GM23338 (cell line): ENCODE results near the gene EXOSC7. TPM values are rescaled to one million over a fixed set of nuclear protein-coding genes. Genes with fewer than 3 reads are reported as not detected.

Source experiments
- ATAC-seq: fragments of 200-7000 bp; cut with Tn5 transposase; 3 replicates; pipeline ENCODE4 v1.9.1; 2020
- DNase-seq: peaks from one replicate; pipeline ENCODE4 v3.0.0-alpha.2; 2015; ENCODE audit warnings: low spot score
- H2AFZ ChIP-seq: fragments of 200-600 bp; sonication (generic); 2 replicates; pipeline ENCODE4 v1.8.0; 2016; ENCODE audit warnings: antibody characterized with exemption, mild to moderate bottlenecking, moderate library complexity
- H3F3A ChIP-seq: fragments of 200-600 bp; sonication (generic); replicated peaks from 2 replicates; pipeline ENCODE4 v1.8.0; 2017; ENCODE audit warnings: antibody characterized with exemption, mixed run types, low read depth
- H3K27ac ChIP-seq: fragments of 200-600 bp; sonication (generic); 2 replicates; pipeline ENCODE4 v1.6.1; 2016; ENCODE audit warnings: low read depth
- H3K27me3 ChIP-seq: fragments of 200-600 bp; sonication (generic); 2 replicates; pipeline ENCODE4 v1.8.0; 2016; ENCODE audit warnings: mild to moderate bottlenecking, mixed run types, moderate library complexity; ENCODE audit not compliant: insufficient read depth
- H3K36me3 ChIP-seq: fragments of 200-600 bp; sonication (generic); 2 replicates; pipeline ENCODE4 v1.8.0; 2016; ENCODE audit warnings: mild to moderate bottlenecking; ENCODE audit not compliant: insufficient read depth
- H3K4me1 ChIP-seq: fragments of 200-600 bp; sonication (generic); 2 replicates; pipeline ENCODE4 v1.8.0; 2016; ENCODE audit warnings: mild to moderate bottlenecking, moderate library complexity; ENCODE audit not compliant: insufficient read depth
- H3K4me2 ChIP-seq: fragments of 200-600 bp; sonication (generic); 2 replicates; pipeline ENCODE4 v1.7.1; 2017; ENCODE audit warnings: mixed run types
- H3K4me3 ChIP-seq: fragments of 200-600 bp; sonication (generic); 2 replicates; pipeline ENCODE4 v1.6.1; 2016; ENCODE audit warnings: mixed run types
- H3K79me2 ChIP-seq: fragments of 200-600 bp; sonication (generic); replicated peaks from 2 replicates; pipeline ENCODE4 v1.8.0; 2017; ENCODE audit warnings: mild to moderate bottlenecking; ENCODE audit not compliant: insufficient read depth
- H3K9me2 ChIP-seq: fragments of 200-600 bp; sonication (generic); 2 replicates; pipeline ENCODE4 v1.8.0; 2017; ENCODE audit not compliant: insufficient read depth
- H4K20me1 ChIP-seq: fragments of 200-600 bp; sonication (generic); replicated peaks from 2 replicates; pipeline ENCODE4 v1.8.0; 2017; ENCODE audit warnings: mild to moderate bottlenecking; ENCODE audit not compliant: insufficient read depth
- H3K27ac Mint-ChIP-seq: 2 replicates; pipeline ENCODE4 v1.8.0; 2020; ENCODE audit warnings: inconsistent platforms, mild to moderate bottlenecking, moderate library complexity, mixed read lengths
- H3K27me3 Mint-ChIP-seq: 3 replicates; pipeline ENCODE4 v1.8.0; 2022; ENCODE audit warnings: low read depth, mild to moderate bottlenecking, moderate library complexity, mixed read lengths, inconsistent platforms; ENCODE audit not compliant: insufficient read depth, poor library complexity
- H3K36me3 Mint-ChIP-seq: 3 replicates; pipeline ENCODE4 v1.8.0; 2021; ENCODE audit warnings: low read depth, mild to moderate bottlenecking, inconsistent platforms, moderate library complexity, mixed read lengths
- H3K4me1 Mint-ChIP-seq: 3 replicates; pipeline ENCODE4 v1.8.0; 2020; ENCODE audit warnings: mild to moderate bottlenecking, inconsistent platforms, mixed read lengths
- H3K4me3 Mint-ChIP-seq: 3 replicates; pipeline ENCODE4 v1.8.0; 2021; ENCODE audit warnings: moderate library complexity, mild to moderate bottlenecking, inconsistent platforms, mixed read lengths
- H3K9me3 Mint-ChIP-seq: 3 replicates; pipeline ENCODE4 v1.8.0; 2020; ENCODE audit warnings: moderate library complexity, mild to moderate bottlenecking, inconsistent platforms, mixed read lengths
- CREB1 ChIP-seq: fragments of 250-450 bp; sonication (Bioruptor Pico); IDR thresholded peaks from 2 replicates; pipeline ENCODE4 v1.5.0; 2020; ENCODE audit warnings: low read depth, mild to moderate bottlenecking, moderate library complexity
- EZH2 ChIP-seq: fragments of 200-600 bp; sonication (generic); IDR thresholded peaks from one replicate; pipeline ENCODE4 v1.8.0; 2017; ENCODE audit warnings: antibody characterized with exemption, mild to moderate bottlenecking, low read depth; ENCODE audit not compliant: unreplicated experiment
- EZH2phosphoT487 ChIP-seq: fragments of 200-600 bp; sonication (generic); IDR thresholded peaks from one replicate; pipeline ENCODE4 v1.8.1; 2018; ENCODE audit warnings: antibody characterized with exemption; ENCODE audit not compliant: unreplicated experiment
- JUNB ChIP-seq: IDR thresholded peaks from one replicate; pipeline ENCODE4 v1.6.1; 2016; ENCODE audit warnings: antibody characterized with exemption; ENCODE audit not compliant: unreplicated experiment
- NANOG ChIP-seq: IDR thresholded peaks from 2 replicates; pipeline ENCODE4 v1.6.1; 2016; ENCODE audit warnings: antibody characterized with exemption, borderline replicate concordance
- POLR2AphosphoS5 ChIP-seq: IDR thresholded peaks from 2 replicates; pipeline ENCODE4 v1.6.1; 2016; ENCODE audit warnings: antibody characterized with exemption, low read depth
- STAT1 ChIP-seq: IDR thresholded peaks from one replicate; pipeline ENCODE4 v1.6.1; 2016; ENCODE audit warnings: antibody characterized with exemption; ENCODE audit not compliant: unreplicated experiment
- ZNF114 ChIP-seq: fragments of 250-450 bp; sonication (Bioruptor Pico); IDR thresholded peaks from 2 replicates; pipeline ENCODE4 v1.5.0; 2020; ENCODE audit warnings: mild to moderate bottlenecking, moderate library complexity
- ZNF331 ChIP-seq: fragments of 250-450 bp; sonication (Bioruptor Pico); IDR thresholded peaks from 2 replicates; pipeline ENCODE4 v1.5.0; 2020; ENCODE audit warnings: low read depth, mild to moderate bottlenecking, moderate library complexity
- polyA plus RNA-seq: library from polyadenylated mRNA; unstranded; fragments of >200 nt; fragmentation: Nextera tagmentation; extraction: Ambion mirVana; gene quantifications from 2 replicates; pipeline ENCODE4 v1.2.1, GENCODE V29; 2016
- total RNA-seq: library from RNA; depleted of rRNA; stranded (reverse); fragments of >200 nt; shearing (Covaris generic); gene quantifications from 2 replicates; pipeline ENCODE4 v1.2.3, GENCODE V29; 2014
- TF ChIP-seq, protein P1 (sequence below): fragments of 250-450 bp; sonication (Bioruptor Pico); IDR thresholded peaks from 2 replicates; pipeline ENCODE4 v1.5.0; 2020; ENCODE audit warnings: mild to moderate bottlenecking, moderate library complexity
- TF ChIP-seq, protein P2 (sequence below): IDR thresholded peaks from 2 replicates; pipeline ENCODE4 v1.6.1; 2016; ENCODE audit warnings: antibody characterized with exemption
- TF ChIP-seq, protein P3 (sequence below), 2 experiments: fragments of 200-600 bp in 1 of 2; sonication (generic) in 1 of 2; conservative IDR thresholded peaks; 2 replicates each; pipeline versions ENCODE4 v1.5.1 to v1.6.1; 2016 to 2017; ENCODE audit warnings: antibody characterized with exemption in 2 of 2, low read depth in 2 of 2, mild to moderate bottlenecking in 2 of 2, moderate library complexity in 1 of 2
- TF ChIP-seq, protein P4 (sequence below): IDR thresholded peaks from one replicate; pipeline ENCODE4 v1.6.1; 2018; ENCODE audit warnings: antibody characterized with exemption; ENCODE audit not compliant: unreplicated experiment

The EXOSC7 gene
- total and polyA plus RNA-seq, 2 experiments from 2014 or later = 84.8 to 120 TPM

DNA sequence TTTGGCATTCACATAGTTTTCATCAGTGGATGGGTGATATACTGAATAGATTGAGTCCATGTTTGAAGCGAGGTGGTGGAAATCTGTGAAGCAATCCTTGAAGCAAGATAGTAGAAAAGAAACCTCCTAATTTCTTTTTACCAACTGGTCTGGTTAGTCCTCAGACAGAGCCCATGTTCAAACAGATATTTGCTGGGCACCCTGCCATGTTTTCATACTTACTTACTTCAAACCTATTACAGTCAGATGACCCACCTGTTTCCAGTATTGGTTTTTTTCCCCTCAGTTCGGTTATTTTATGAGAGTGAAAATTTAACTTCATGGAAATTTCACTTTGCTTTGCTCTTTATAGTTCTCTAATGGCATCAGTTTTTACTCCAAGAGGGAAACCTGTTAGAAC lies 23.7 kb downstream of the EXOSC7 start:
- Mint-ChIP-seq H3K4me3 (no peak overlapping the region), H3K4me1 (peaks cover under 1% of the 10 kb centered on the region; the same call in 2 of the 3 replicates), H3K27me3 (no peaks in the 10 kb centered on the region), H3K9me3 (peaks cover 8% of the 10 kb centered on the region), H3K36me3 (peaks cover 94% of the 10 kb centered on the region), H3K27ac (no peak overlapping the region)
- Histone ChIP-seq H3K27me3 (no peaks in the 10 kb centered on the region), H3K4me3 (no peak overlapping the region), H3K9me2 (no peaks in the 10 kb centered on the region), H3K36me3 (peaks cover 58% of the 10 kb centered on the region), H3K4me2 (no peak overlapping the region), H3K4me1 (no peaks in the 10 kb centered on the region), H3K27ac (no peak overlapping the region), H4K20me1 (peaks cover 12% of the 10 kb centered on the region), H3K79me2 (peaks cover 12% of the 10 kb centered on the region), H2AFZ (no peak overlapping the region), H3F3A (no peaks in the 10 kb centered on the region)
- TF ChIP-seq EZH2phosphoT487 = no peak
- no peak for TF ChIP-seq ZNF114 (CRISPR knock-in tag)
- no peak for TF ChIP-seq ZNF331 (CRISPR knock-in tag)
- no peak for TF ChIP-seq JUNB
- TF ChIP-seq, protein P1, sequence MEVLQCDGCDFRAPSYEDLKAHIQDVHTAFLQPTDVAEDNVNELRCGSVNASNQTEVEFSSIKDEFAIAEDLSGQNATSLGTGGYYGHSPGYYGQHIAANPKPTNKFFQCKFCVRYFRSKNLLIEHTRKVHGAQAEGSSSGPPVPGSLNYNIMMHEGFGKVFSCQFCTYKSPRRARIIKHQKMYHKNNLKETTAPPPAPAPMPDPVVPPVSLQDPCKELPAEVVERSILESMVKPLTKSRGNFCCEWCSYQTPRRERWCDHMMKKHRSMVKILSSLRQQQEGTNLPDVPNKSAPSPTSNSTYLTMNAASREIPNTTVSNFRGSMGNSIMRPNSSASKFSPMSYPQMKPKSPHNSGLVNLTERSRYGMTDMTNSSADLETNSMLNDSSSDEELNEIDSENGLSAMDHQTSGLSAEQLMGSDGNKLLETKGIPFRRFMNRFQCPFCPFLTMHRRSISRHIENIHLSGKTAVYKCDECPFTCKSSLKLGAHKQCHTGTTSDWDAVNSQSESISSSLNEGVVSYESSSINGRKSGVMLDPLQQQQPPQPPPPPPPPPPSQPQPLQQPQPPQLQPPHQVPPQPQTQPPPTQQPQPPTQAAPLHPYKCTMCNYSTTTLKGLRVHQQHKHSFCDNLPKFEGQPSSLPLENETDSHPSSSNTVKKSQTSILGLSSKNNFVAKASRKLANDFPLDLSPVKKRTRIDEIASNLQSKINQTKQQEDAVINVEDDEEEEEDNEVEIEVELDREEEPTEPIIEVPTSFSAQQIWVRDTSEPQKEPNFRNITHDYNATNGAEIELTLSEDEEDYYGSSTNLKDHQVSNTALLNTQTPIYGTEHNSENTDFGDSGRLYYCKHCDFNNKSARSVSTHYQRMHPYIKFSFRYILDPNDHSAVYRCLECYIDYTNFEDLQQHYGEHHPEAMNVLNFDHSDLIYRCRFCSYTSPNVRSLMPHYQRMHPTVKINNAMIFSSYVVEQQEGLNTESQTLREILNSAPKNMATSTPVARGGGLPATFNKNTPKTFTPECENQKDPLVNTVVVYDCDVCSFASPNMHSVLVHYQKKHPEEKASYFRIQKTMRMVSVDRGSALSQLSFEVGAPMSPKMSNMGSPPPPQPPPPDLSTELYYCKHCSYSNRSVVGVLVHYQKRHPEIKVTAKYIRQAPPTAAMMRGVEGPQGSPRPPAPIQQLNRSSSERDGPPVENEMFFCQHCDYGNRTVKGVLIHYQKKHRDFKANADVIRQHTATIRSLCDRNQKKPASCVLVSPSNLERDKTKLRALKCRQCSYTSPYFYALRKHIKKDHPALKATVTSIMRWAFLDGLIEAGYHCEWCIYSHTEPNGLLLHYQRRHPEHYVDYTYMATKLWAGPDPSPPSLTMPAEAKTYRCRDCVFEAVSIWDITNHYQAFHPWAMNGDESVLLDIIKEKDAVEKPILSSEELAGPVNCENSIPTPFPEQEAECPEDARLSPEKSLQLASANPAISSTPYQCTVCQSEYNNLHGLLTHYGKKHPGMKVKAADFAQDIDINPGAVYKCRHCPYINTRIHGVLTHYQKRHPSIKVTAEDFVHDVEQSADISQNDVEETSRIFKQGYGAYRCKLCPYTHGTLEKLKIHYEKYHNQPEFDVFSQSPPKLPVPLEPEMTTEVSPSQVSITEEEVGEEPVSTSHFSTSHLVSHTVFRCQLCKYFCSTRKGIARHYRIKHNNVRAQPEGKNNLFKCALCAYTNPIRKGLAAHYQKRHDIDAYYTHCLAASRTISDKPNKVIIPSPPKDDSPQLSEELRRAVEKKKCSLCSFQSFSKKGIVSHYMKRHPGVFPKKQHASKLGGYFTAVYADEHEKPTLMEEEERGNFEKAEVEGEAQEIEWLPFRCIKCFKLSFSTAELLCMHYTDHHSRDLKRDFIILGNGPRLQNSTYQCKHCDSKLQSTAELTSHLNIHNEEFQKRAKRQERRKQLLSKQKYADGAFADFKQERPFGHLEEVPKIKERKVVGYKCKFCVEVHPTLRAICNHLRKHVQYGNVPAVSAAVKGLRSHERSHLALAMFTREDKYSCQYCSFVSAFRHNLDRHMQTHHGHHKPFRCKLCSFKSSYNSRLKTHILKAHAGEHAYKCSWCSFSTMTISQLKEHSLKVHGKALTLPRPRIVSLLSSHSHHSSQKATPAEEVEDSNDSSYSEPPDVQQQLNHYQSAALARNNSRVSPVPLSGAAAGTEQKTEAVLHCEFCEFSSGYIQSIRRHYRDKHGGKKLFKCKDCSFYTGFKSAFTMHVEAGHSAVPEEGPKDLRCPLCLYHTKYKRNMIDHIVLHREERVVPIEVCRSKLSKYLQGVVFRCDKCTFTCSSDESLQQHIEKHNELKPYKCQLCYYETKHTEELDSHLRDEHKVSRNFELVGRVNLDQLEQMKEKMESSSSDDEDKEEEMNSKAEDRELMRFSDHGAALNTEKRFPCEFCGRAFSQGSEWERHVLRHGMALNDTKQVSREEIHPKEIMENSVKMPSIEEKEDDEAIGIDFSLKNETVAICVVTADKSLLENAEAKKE (CRISPR knock-in tag) = no peak
- TF ChIP-seq CREB1 = no peak
- TF ChIP-seq EZH2 = no peak
- TF ChIP-seq STAT1 = no peak
- TF ChIP-seq NANOG = no peak
- TF ChIP-seq POLR2AphosphoS5 = no peak
- TF ChIP-seq, protein P2, sequence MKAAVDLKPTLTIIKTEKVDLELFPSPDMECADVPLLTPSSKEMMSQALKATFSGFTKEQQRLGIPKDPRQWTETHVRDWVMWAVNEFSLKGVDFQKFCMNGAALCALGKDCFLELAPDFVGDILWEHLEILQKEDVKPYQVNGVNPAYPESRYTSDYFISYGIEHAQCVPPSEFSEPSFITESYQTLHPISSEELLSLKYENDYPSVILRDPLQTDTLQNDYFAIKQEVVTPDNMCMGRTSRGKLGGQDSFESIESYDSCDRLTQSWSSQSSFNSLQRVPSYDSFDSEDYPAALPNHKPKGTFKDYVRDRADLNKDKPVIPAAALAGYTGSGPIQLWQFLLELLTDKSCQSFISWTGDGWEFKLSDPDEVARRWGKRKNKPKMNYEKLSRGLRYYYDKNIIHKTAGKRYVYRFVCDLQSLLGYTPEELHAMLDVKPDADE = no peak
- TF ChIP-seq, protein P3, sequence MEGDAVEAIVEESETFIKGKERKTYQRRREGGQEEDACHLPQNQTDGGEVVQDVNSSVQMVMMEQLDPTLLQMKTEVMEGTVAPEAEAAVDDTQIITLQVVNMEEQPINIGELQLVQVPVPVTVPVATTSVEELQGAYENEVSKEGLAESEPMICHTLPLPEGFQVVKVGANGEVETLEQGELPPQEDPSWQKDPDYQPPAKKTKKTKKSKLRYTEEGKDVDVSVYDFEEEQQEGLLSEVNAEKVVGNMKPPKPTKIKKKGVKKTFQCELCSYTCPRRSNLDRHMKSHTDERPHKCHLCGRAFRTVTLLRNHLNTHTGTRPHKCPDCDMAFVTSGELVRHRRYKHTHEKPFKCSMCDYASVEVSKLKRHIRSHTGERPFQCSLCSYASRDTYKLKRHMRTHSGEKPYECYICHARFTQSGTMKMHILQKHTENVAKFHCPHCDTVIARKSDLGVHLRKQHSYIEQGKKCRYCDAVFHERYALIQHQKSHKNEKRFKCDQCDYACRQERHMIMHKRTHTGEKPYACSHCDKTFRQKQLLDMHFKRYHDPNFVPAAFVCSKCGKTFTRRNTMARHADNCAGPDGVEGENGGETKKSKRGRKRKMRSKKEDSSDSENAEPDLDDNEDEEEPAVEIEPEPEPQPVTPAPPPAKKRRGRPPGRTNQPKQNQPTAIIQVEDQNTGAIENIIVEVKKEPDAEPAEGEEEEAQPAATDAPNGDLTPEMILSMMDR (conservative IDR thresholded peaks at IDR 0.05; ENCODE audit: low read depth in 2 of 2) = no peak
- TF ChIP-seq, protein P4, sequence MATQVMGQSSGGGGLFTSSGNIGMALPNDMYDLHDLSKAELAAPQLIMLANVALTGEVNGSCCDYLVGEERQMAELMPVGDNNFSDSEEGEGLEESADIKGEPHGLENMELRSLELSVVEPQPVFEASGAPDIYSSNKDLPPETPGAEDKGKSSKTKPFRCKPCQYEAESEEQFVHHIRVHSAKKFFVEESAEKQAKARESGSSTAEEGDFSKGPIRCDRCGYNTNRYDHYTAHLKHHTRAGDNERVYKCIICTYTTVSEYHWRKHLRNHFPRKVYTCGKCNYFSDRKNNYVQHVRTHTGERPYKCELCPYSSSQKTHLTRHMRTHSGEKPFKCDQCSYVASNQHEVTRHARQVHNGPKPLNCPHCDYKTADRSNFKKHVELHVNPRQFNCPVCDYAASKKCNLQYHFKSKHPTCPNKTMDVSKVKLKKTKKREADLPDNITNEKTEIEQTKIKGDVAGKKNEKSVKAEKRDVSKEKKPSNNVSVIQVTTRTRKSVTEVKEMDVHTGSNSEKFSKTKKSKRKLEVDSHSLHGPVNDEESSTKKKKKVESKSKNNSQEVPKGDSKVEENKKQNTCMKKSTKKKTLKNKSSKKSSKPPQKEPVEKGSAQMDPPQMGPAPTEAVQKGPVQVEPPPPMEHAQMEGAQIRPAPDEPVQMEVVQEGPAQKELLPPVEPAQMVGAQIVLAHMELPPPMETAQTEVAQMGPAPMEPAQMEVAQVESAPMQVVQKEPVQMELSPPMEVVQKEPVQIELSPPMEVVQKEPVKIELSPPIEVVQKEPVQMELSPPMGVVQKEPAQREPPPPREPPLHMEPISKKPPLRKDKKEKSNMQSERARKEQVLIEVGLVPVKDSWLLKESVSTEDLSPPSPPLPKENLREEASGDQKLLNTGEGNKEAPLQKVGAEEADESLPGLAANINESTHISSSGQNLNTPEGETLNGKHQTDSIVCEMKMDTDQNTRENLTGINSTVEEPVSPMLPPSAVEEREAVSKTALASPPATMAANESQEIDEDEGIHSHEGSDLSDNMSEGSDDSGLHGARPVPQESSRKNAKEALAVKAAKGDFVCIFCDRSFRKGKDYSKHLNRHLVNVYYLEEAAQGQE = no peak
- ATAC-seq (no peak), DNase-seq (no peak)
